NCI-H2029 (cell line): Measurements from ENCODE around the gene ADGRL1.
A peak's percentile ranks its signal among the peaks of the same experiment; 100 is the strongest.
"Not testable (repeated sequence)": the region's sequence is repeated elsewhere in the genome, so short reads cannot be mapped to it uniquely, and the experiment has no call there.

Experiments used
- DNase-seq: peaks from one replicate; lab custom pipeline; 2025; lab: John Stamatoyannopoulos, UW

ADGRL1 gene

GRCh38 chr19:14161305-14161704 lies 44.7 kb downstream of the ADGRL1 start:
- no peak for DNase-seq

DNA sequence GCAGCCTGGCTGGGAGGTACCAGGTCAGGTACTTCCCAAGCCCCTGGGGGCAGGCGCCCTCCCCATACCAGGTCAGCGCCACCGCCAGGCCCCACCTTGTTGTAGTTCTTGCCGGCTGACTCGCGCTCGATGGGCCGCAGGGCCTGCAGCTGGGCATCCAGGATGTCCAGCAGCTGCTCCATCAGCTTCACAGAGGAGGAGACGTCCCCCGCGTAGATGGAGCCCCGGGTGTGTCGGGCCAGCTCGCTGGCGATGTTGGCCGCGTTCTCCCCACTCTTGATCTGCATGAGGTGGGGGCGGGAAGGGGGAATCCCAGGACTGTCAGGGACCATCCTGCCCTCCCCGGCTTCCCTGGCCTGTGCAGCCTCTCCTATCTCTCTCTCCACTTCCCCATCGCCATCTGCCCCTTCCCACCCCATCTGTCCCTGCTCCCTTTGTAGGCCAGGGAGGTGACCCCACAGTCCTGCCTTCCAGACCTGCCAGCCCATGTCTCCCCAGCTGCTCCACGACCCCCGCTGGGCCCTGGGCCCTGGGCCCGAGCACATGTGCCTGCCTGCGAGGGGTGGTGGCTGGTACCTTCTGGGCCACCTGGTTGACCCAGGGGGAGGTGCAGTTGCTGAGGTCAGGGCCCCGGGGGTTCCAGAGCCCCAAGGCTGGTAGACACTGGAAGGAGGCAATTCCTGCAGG lies 45.8 kb downstream of the ADGRL1 start:
- DNase-seq, result no peak

- DNase-seq, result no peak
Observed at GRCh38 chr19:14159059-14159458, 46.9 kb downstream of the ADGRL1 start.

DNA sequence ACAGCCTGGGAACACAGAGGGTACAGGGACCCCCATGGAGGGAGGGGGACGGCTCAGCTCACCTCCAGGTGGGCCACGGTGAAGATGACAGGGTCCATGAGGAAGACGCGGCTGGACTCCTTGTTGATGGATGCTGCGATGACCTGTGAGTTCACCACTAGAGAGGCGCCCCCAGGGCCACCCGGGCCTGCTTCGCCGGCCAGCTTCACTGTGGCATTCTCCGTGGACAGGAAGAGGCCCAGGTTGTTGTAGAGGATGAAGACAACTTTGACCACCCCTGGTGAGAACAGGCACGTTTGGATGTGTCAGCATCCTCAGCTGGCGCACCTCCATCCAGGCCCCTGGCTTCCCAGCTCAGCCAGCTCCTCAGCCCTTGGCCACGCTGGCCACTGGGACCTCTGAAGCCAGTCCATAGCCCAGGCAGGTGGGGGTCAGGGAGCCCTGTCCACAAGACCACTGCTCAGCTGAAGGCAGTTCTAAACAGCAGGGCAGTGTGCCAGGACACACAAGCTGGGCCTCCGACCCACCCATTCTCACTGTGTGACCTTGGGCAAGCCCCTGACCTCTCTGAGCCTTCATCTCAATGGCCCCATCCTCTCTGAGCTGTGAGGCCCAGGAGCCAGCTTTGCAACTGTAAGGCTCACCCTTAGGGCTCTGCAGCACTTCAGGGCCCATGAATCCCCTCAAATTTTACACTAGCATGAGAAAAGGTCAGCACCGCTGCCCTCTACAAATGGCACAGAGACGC lies 47.5 kb downstream of the ADGRL1 start:
- no peak for DNase-seq

DNA sequence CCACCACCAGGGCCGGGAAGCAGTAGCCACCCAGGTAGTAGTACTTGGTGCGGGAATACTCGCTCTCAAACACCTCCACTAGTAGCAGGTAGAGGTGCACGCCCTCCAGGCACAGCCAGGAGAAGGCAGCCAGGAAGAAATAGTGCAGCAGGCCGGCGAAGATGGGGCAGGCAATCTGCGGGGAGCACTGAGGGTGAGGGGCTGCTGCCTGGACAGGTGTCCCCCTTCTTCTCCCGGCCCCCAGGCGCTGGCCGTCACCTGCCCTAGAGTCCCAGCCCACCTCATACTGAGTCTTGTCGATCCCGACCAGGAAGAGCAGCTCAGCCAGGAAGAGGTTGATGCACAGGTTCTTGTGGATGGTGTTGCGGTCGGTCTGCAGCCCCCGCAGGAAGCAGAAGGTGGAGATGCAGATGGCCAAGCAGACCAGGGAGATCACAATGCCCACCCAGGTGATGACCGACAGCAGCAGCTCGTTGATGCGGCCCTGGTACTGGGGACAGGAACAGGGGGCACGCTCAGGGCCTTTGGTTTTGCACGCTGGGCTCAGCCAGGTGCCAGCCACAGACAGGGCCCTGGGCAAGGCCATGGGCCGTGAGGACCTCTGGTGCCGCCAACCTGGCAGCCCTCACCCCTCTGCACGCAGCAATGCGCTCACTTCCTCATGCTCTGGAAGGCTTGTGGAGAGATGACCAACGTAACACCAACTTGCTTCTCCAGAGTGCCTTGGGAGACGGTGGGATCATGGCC lies 48.8 kb downstream of the ADGRL1 start:
- DNase-seq, result no peak

DNA sequence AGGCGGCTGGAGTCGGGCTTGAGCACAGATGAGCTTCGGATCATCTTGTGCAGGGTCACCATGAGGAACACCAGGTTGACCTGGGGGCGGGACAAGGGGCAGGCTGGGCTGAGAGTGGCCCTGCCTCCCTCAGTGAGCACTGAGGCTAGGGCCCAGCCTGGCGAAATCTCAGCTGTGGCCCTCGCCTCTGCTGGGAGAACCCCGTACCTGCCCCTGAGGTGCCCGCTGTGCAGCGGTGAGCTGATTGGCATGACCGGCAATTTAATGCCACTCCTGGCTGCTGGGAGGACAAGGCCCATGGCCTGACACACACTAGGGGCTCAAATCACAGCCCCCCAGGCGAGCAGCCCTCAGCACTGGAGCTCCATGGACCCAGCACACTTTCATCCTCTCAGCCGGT lies 49.8 kb downstream of the ADGRL1 start:
- no peak for DNase-seq

- DNase-seq, result no peak
Observed at GRCh38 chr19:14155371-14155770, 50.6 kb downstream of the ADGRL1 start.

- no peak for DNase-seq
Observed at GRCh38 chr19:14152713-14153112, 53.3 kb downstream of the ADGRL1 start.

DNA sequence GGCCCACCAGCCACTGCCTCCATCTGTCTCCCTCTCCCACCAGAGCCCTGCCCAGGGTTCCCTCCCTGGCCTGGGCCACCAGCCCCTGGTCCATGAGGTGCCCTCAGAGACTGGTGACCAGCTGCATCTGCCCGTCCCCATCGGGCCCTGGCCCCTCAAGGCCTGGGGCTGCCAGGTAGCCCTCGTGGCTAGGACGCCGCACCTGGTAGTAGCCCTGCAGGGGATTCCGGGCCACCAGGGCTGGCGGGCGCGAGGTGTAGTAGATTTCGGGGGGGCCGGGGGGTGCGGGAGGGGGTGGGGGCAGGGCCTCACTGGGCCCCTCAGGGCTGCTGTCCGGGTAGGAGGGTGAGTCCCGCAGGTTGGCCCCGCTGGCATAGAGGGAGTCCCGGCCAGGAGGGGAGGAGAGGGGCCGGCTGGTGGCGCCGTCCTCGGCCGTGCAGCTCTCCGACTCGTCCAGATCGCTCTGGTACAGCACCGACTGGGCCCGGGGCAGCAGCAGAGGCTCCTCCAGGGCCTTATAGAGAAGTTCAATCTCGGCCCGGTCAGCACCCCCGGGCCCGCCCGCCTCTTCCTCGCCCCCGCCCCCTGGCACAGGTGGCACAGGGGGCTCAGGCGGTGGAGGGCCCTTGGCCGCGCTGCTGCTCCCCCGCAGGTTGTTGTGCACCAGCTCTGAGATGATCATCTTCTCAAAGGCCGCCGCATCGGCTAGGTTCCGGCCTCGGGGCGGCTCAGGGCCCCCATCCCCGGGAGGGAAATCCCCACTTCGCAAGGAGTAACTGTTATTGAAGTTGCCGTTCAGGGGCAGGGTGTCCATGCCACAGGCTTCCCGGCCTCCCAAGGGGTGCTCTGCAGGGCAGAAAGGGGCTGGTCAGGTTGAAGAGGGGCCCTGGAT lies 55.0 kb downstream of the ADGRL1 start:
- DNase-seq, result no peak

GRCh38 chr19:14150041-14150769 lies 55.8 kb downstream of the ADGRL1 start:
- no peak for DNase-seq

- no peak for DNase-seq
Observed at GRCh38 chr19:14149509-14149994, 56.4 kb downstream of the ADGRL1 start.

GRCh38 chr19:14148751-14149410 lies 57.1 kb downstream of the ADGRL1 start:
- no peak for DNase-seq

DNA sequence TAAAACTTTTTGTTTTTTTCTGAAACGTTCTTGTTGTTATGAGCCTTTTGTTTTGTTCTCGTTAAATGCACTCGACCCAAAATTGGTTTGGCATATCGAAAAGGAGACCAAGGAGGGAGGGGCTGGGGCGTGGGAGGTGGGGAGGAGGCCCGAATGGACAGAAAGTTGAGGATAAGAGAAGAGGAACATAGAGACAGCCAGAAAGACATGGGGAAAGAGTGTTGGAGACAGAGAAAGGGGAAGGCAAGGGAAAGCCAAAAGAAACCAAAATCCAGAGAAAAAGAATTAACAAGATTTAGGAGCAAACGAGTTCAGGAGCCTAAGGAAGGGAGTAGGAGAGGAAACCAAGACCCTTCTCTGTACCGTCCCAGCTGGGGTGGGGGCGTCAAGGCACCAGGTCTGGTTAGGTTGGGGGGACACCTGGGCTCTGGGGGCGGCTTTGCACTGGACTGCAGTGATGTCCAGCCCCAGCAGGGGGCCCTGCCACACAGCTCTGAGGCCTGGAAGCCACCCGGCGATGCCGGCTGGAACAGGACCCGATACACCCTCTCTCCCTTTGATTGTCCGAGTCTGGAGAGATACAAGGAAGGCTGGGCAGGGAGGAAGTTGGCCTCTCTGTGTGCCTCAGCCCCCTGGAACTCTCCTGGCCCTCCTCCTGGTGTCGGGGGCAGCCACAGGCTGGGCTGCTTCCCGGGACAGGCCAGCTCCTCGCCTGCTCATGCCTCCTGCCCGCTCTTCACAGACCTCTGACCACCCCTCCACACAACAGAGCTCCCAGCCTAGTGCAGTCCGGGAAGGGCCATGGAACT lies 58.0 kb downstream of the ADGRL1 start:
- DNase-seq, result peak; percentile 52

- DNase-seq, result no peak
Observed at GRCh38 chr19:14146789-14147216, 59.2 kb downstream of the ADGRL1 start.

GRCh38 chr19:14146169-14146568 lies 59.8 kb downstream of the ADGRL1 start:
- DNase-seq, result not testable (repeated sequence)

DNA sequence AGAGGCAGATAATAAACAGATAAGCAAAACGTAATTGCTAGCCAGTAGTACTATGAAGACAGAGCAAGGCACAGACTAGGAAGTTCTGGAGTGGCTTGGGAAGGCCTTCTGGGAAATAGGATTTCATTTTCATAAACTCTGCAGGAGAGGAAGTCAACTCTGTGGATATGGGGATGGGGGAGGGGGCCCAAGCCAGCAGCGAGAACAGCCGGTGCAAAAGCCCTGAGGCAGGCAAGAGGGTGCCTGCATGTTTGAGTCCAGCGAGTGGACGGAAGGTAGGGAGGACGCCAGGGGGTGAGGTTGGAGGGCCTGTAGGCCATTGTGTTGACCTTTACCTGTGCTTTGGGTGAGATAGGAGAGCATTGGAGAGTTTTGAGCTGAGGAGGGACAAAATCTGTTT lies 60.6 kb downstream of the ADGRL1 start:
- no peak for DNase-seq

- DNase-seq, result no peak
Observed at GRCh38 chr19:14142262-14143190, 63.4 kb downstream of the ADGRL1 start.

DNA sequence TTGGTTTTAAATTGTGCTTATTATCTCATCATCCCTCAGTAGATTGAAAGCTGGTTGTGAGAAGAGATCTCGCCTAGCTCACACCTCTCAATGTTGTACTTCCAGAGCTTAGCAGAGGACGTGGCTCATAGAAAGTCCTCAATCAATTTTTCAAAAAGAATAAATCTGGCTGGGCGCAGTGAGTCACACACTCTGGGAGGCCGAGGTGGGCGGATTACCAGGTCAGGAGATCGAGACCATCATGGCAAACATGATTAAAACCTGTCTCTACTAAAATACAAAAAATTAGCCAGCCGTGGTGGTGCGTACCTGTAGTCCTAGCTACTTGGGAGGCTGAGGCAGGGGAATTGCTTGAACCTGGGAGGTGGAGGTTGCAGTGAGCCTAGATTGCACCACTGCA lies 64.9 kb downstream of the ADGRL1 start:
- no peak for DNase-seq

- no peak for DNase-seq
Observed at GRCh38 chr19:14139944-14140343, 66.0 kb downstream of the ADGRL1 start.
